HG02938 (cell line): Measurements from ENCODE around the gene ZDHHC9.

ENCODE experiments used
- ATAC-seq: cut with Tn5 transposase; IDR thresholded peaks from one replicate; pipeline ENCODE4 v1.9.1; 2021; ENCODE audit warnings: mild to moderate bottlenecking, moderate library complexity; ENCODE audit not compliant: unreplicated experiment

The ZDHHC9 gene

DNA sequence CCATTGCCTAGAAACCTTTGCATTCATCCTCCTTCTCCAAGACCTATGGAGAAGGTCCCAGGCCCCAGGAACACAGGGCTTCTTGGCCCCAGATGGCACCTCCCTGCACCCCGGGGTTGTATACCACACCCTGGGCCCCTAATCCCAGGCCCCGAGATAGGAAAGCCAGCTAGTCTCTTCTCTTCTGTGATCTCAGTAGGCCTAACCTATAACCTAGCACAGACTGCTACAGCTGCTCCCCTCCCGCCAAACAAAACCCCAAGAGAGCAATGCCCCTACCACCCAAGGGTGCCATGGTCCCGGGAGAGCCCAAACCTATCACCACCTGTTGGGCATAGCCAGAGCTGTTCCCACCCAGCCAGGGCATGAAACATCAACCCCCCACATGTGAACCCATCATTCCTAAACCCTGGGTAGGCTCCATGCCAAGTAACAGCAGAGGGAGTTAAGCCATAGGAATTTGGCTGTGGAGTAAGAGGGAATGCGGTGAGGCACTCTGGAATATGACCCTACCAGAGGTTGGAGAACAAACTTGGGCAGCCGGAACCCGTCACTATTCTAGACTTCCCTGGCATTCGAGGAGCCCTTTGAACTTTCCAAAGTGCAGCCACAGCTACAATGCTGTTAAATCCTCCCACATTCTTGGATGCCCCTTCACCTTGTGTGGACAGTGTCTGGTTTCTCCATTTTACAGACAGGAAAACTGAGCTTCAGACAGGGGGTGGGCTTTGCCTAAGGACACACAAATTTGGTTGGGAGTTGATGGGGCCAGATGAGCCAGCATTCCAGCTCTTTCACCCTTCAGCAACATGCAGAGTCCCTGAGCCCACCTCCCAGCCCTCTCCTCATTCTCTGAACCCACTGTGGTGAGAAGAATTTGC lies 74.9 kb downstream of the ZDHHC9 start:
- no peak for ATAC-seq

DNA sequence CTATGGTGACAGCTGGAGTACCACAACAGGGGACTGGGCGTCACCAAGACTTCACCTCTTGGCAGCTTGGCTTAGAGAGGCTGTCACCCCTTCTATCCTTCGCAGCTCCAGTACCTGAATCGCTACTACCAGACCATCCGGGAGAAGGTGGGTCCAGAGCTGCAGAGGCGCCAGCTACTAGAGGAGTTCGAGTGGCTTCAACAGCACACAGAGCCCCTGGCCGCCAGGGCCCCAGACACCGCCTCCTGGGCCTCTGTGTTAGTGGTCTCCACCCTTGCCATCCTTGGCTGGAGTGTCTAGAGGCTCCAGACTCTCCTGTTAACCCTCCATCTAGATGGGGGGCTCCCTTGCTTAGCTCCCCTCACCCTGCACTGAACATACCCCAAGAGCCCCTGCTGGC lies 75.5 kb downstream of the ZDHHC9 start:
- ATAC-seq, result no peak

DNA sequence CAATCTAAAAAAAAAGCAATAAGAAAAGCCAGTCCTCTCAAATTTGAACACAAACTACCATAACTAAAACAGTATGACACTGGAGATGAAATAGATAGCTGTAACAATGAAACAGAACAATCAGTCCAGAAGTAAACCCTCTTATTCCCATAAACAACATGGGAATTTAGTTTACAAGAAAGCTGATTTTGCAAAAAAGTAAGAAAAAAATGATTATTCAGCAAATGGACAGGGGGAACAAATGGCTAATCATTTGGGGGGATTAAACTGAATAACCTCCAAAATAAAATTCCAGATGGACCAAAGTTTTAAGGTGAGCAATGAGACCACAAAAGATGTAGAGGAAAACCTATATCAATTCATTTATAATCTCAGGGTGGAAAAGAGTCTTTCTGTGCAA lies 80.0 kb downstream of the ZDHHC9 start:
- ATAC-seq, result no peak

DNA sequence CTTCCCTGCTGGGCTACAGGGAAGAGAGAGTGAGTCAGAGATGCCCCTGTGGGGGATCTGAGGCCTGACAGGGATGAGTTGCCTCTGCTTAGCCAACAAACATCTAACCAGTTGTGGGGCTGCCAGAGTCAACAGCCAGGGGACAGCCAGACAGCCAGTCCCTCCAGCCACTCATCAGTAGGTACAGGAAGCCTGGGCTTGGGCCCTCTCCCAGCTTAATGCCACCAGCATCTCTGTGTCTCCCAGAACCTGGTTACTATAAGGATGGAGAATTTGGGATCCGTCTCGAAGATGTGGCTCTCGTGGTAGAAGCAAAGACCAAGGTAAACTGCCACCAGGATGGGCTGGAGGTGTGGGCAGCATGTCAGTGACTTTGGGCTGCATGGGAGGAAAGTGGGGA lies 81.2 kb downstream of the ZDHHC9 start:
- ATAC-seq, result no peak

DNA sequence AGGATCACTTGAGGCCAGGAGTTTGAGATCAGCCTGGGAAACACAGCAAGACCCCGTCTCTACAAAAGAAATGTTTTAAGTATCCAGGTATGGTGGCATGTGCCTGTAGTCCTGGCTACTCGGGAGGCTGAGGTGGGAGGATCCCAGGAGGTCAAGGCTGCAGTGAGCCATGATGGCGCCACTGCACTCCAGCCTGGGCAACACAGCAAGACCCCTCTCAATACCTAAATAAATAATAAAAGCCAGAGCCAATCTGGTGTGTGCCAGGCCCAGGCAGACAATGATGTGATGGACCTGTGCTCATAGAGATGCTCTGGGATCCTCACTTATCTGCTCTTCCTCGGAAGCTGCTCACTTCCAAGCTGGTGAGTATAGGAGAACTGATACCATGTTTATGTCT lies 82.1 kb downstream of the ZDHHC9 start:
- ATAC-seq, result no peak

DNA sequence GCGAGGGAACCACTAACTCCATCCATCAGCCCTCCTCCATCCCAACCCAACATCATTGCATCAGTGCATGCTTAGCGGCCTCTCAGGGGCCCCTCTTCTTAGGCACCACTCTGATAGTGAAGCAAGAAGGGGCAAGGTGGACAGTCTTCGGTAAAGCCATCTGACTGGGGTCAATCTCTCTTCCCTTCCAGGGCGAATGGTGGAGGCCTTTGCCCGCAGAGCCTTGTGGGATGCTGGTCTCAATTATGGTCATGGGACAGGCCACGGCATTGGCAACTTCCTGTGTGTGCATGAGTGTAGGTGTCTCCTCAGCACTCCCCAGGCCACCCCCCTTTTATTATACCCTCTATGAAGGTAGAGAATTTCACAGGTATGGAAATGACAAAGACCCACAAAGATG lies 82.7 kb downstream of the ZDHHC9 start:
- no peak for ATAC-seq

DNA sequence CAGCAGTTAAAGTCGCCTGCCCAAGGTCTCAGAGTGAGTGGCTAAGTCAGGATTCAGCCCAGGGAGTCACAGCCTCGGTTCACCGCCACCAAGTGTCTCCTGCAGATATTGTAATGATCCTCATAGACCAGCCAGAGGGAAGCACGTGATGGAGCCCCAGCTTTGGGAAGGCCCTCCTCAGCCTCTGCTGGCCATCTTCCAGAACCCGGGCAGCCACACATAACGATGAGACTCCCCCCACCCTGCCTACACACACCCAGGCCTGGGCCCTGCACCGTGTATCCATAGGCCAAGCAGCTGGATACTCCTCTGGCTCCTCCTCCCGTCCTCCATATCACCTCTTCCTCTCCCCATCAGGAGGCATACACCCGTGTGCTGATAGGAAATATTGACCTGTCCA lies 83.5 kb downstream of the ZDHHC9 start:
- ATAC-seq, result no peak

DNA sequence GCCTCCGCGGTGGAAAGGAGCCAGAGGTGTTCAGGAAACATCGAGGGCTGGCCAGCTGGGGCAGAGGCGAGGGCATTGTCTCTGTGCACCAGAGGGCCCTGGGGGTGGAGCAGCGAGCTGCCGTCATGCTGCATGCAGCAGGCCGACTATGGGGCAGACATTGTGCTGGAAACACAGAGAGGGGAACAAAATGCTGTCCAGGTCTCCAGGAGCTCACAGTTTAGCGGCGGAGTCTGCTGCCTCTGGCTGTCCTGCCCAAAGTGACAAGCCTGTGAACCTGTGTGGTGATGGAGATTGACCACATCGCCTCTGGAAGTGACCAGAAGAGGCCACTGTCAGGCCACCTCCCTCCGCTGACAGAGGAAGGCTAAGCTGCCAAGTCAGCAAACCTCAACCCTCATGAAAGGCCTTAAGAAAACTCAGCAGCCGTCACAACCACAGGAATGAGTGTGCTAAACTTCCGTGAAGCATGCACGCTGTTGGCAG lies 84.1 kb downstream of the ZDHHC9 start:
- no peak for ATAC-seq

DNA sequence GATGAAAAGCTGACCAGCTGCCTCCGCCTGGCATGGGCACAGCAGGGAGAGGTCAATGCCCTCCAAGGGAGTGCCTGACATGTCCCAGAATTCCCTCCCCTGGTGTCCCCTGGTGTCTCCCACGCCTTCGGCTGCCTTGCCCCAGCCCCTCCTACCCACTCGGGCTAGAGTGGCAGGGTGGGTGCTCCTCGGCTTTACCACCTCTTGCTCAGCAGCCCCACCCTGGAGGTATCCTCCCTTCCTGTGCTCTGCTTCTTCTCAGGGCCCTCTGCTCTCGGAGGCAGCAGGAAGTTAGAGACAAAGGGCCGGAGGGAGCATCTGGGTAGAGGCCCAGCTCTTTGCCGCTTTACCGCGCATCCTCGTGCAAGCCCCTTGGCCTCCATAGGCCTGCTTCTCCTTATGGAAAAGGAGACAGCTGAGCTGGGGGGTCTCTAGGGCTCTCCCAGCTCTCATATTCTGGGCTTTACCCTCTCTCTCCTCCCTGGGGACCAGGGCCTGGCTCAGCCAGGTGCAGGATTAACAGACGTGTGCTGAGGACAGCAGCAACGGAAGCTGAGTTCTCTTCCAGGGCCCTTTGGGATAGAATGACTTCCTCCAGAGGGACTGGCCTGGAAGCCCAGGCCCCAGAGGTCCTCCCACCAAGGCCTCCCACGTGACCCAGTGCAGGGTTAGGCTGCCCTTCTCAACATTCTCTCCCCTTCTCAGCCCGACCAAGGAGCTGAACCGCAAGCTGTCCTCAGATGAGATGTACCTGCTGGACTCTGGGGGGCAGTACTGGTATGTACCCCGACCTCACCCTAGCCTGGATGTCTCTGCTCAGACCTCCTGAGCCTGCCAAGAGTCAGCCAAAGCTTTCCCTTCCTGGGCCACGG lies 87.7 kb downstream of the ZDHHC9 start:
- no peak for ATAC-seq

DNA sequence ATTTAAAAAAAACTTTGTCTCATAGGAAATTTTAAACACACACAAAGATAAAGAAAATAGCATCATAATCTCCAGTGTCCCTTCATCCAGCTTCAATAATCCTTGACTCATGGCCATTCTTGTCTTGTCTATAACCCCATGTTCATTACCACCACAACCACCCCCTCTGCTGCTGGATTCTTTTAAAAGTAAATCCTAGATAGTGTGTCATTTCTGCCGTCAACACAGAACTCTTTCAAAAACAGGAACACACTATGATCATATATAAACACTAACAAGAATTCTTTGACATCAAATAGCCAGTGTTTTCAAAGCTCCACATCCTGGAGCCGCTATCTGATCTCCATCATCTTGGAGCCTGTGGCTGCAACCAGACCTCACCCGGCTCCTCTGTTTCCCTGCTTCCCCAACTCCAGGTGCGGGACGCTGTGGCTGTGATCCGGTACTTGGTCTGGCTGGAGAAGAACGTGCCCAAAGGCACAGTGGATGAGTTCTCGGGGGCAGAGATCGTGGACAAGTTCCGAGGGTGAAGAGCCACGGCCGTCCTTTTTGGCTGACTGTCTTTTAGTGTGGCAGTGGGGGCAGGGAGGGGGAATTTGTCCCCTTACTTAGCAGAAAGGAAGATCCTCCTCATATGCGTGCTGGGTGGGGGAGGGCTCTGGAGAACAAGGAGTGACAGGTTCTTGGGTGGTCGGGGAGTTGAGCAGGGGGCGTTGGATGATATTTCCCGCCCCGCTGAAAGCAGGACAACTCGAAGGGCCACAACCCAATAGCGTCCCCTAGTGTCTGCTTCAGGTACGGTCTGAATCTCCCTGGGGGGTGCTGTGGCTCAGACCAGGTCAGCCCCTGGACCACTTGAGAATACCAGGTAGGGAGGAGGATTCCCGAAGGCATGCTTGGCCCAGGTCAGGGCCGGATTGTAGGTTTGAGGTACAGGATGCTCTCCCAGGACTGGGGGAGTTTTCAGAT lies 89.3 kb downstream of the ZDHHC9 start:
- no peak for ATAC-seq
